Esophagus (tissue), 2 donors: ENCODE measurements around the gene DNAJC3. TPM values are rescaled to one million over a fixed set of nuclear protein-coding genes. Genes with fewer than 3 reads are reported as not detected.
"Not testable (repeated sequence)": the region's sequence is repeated elsewhere in the genome, so short reads cannot be mapped to it uniquely, and the experiment has no call there.

Source experiments
- H3K27ac ChIP-seq, 2 donors: one replicate each; pipeline ENCODE4 v1.5.1; 2013; ENCODE audit warnings: low read depth in 2 of 2, mild to moderate bottlenecking in 2 of 2, inconsistent platforms in 1 of 2, low read length in 1 of 2, moderate library complexity in 1 of 2
- H3K27me3 ChIP-seq, 2 donors: one replicate each; pipeline ENCODE4 v1.6.1; 2013; ENCODE audit warnings: low read length in 2 of 2, control low read depth in 1 of 2, mild to moderate bottlenecking in 1 of 2; ENCODE audit not compliant: insufficient read depth in 2 of 2, control insufficient read depth in 1 of 2
- H3K36me3 ChIP-seq, 2 donors: one replicate each; pipeline ENCODE4 v1.6.1; 2013; ENCODE audit warnings: low read length in 1 of 2; ENCODE audit not compliant: control insufficient read depth in 2 of 2, insufficient read depth in 2 of 2
- H3K4me1 ChIP-seq, 2 donors: one replicate each; pipeline ENCODE4 v1.6.1; 2013; ENCODE audit warnings: low read length in 1 of 2; ENCODE audit not compliant: control insufficient read depth in 2 of 2, insufficient read depth in 2 of 2
- H3K4me3 ChIP-seq, 2 donors: one replicate each; pipeline ENCODE4 v1.5.1; 2013; ENCODE audit warnings: low read length in 2 of 2, mild to moderate bottlenecking in 2 of 2, low read depth in 1 of 2, moderate library complexity in 1 of 2
- H3K9me3 ChIP-seq, 2 donors: one replicate each; pipeline ENCODE4 v1.6.1; 2013; ENCODE audit warnings: mild to moderate bottlenecking in 2 of 2, low read depth in 1 of 2, low read length in 1 of 2, moderate library complexity in 1 of 2; ENCODE audit not compliant: control insufficient read depth in 2 of 2, insufficient read depth in 1 of 2
- WGBS, 2 donors: extraction: QIAGEN DNeasy Blood & Tissue Kit; methylation state at CpG; one replicate each; pipeline ENCODE4 v1.1.7; 2013; 5-methylcytosine and 5-hydroxymethylcytosine counted together
- polyA plus RNA-seq, 2 donors: library from polyadenylated mRNA; stranded (reverse); fragments of 200-250 nt; gene quantifications; one replicate each; pipeline ENCODE4 v1.2.3, GENCODE V29; 2013
- donor health status: healthy with polysubstance abuse.
- donor health status: Bipolar disorder and iron deficiency.

Gene DNAJC3
- polyA plus RNA-seq, 2 donors = 7.0 to 8.9 TPM

DNA sequence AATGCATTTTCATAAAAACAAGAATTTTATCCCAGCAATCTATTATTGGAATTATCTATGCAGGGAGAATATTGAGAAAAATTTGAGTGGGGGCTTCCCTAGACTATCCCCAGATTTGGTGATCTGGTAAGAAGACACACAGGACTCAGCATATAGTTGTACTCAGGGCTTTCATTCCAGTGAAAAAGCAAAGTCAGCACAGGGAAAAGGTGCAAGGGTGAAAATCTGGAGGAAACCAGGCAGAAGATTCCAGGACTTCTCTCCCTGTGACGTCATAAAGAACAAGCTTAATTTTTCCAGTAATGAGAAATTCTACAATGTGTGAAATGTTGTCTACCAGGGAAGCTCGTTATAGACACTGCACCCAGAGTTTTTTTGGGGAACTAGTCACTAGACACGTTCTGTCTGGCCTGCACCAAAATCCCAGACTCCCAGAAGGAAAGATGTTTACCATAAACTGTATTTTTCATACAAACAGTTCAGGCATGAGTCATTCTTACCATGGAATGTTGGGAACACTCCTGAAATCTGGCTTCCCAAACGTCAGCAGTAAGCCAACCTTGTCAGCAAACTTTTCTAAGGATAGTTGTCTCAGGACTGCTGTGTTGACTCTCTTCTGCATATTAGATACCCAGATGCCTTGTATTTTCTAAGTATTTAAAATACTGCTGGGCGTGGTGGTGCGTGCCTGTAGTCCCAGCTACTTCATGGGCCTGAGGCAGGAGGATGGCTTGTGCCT lies 107.4 kb downstream of the DNAJC3 start:
- H3K4me3 ChIP-seq = no peak overlapping the region
- 64 to 69% methylated on average over 6 of the region's 6 CpGs for WGBS, 2 donors
- H3K27me3 ChIP-seq = no peaks in the 10 kb centered on the region
- H3K9me3 ChIP-seq = no peaks in the 10 kb centered on the region
- no peaks in the 10 kb centered on the region for H3K4me1 ChIP-seq
- no peak overlapping the region for H3K27ac ChIP-seq
- peaks cover 0 to 4% of the 10 kb centered on the region in 2 donors for H3K36me3 ChIP-seq

DNA sequence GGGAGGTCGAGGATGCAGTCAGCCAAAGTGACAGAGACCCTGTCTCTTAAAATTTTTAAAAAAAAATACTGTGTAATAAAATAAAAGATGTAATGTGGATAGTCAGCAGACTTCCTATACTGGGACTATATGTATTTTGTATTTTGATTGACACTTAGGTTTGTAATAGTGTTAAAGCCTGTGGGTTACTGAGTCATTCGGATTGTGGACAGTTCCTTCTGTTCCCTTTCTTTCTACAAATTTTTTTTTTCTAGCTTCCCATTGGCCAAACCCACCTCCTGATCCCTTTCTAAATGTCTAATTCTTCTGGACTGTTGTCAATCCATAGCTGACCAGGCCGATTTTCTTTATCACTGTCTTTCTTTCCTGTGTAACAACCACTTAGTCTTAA lies 108.0 kb downstream of the DNAJC3 start:
- no peaks in the 10 kb centered on the region for H3K4me1 ChIP-seq

DNA sequence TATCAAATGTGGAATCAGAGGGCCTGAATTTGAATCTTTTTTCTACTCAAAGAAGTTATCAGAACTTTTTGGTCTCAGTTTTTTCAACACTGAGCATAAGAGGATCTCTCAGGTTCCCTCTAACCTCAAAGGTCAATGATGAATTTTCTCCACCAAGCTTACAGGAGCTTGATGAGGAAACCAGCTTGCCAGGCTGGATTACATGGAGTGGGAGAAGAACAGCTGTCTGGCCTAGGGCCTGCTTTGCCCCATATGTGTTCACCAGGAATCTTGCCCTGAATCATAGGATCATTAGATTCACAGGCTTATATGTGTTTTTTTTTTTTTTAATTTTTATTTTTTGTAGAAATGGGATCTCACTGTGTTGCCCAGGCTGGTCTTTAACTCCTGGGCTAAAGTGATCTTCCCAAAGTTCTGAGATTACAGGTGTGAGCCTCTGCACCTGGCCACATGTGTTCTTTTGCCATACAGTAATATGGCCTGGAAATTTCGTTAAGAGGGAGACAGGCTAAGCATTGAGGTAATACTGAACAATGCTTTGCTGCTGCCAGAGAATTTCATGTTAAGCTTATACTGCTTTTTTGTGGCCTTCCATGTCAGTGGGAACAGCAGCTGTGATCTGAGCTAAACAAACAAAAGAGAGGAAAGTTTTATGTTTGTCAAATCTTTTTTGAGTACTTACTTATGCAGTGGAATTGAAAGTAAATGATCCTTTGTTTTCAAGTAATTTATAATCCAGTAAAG lies 110.6 kb downstream of the DNAJC3 start:
- Histone ChIP-seq H3K4me1 (no peaks in the 10 kb centered on the region), H3K4me3 (no peak overlapping the region), H3K27me3 (no peaks in the 10 kb centered on the region), H3K27ac (no peak overlapping the region), H3K36me3 (peaks cover 0 to 9% of the 10 kb centered on the region in 2 donors), H3K9me3 (no peaks in the 10 kb centered on the region)
- 37 to 39% methylated on average over 1 of the region's 1 CpG for WGBS, 2 donors

More for the DNA sequence above, 108.0 kb downstream of the DNAJC3 start:
- 74 to 84% methylated on average over 3 of the region's 3 CpGs for WGBS, 2 donors
- H3K27ac ChIP-seq = no peak overlapping the region
- no peak overlapping the region for H3K4me3 ChIP-seq
- peaks cover 0 to 4% of the 10 kb centered on the region in 2 donors for H3K36me3 ChIP-seq
- H3K9me3 ChIP-seq = no peaks in the 10 kb centered on the region
- no peaks in the 10 kb centered on the region for H3K27me3 ChIP-seq

DNA sequence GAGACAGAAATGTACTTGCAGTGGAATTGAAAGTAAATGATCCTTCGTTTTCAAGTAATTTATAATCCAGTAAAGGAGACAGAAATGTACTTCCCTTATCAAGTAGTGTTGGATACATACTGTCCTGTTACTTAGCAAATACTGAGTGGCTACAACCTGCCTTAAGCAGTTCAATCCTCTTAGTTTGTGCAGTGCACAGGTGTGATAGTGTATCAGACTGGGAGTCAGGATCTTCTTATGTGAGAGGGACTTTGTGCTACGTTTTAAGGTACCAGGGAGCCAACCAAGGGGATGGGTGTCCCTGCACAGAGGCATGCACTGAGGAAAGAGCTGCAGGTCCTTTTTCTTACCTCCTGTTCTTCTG lies 111.1 kb downstream of the DNAJC3 start:
- Histone ChIP-seq H3K27me3 (no peaks in the 10 kb centered on the region), H3K27ac (no peak overlapping the region), H3K9me3 (no peaks in the 10 kb centered on the region), H3K4me1 (no peaks in the 10 kb centered on the region), H3K4me3 (no peak overlapping the region), H3K36me3 (peaks cover 2 to 9% of the 10 kb centered on the region in 2 donors)
- WGBS, 2 donors = 50 to 51% methylated on average over 2 of the region's 2 CpGs

DNA sequence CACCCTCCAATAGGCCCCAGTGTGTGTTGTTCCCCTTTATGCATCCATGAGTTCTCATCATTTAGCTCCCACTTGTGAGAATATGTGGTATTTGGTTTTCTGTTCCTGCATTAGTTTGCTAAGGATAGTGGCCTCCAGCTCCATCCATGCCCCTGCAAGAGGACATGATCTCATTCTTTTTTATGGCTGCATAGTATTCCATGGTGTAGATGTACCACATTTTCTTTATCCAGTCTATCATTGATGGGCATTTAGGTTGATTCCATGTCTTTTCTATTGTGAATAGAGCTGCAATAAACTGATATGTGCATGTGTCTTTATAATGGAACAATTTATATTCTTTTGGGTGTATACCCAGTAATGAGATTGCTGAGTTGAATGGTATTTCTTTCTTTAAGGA lies 112.4 kb downstream of the DNAJC3 start:
- not testable (repeated sequence) for H3K9me3 ChIP-seq, H3K27ac ChIP-seq, H3K4me1 ChIP-seq, H3K27me3 ChIP-seq, H3K4me3 ChIP-seq, H3K36me3 ChIP-seq

DNA sequence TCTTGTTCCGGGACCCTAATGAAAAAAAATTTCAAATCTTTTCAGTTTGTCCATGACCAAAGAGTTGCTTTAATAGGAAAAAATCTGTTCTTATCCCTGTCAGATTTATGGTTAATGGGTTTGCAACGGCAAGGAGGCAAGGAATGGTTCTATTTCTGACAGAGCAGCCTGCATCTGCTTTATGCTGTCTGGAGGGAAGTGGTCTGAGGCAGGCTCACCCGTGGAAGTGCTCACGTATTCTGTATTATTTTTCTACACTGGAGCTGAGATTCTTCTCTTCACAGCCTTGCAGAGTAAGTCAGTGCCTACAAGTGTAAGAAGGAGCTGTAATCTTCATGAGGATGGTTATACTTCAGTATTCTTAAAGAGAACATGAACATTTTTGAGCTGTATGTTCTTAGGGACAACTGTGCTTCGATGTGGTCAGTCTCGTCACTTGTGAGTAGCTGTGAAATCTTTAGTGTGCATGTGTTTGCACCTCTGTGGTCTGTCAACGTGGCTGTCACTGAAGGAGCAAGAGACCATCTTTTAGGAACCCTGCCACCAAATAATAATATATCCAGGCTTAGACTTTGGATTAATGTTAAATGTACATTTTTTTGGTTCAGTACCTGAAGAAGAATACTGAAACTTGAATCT lies 114.3 kb downstream of the DNAJC3 start:
- WGBS, 2 donors = 88 to 90% methylated on average over 7 of the region's 7 CpGs
- H3K4me1 ChIP-seq = no peaks in the 10 kb centered on the region
- H3K9me3 ChIP-seq = no peaks in the 10 kb centered on the region
- H3K36me3 ChIP-seq = peaks cover 2 to 9% of the 10 kb centered on the region in 2 donors
- no peak overlapping the region for H3K4me3 ChIP-seq
- H3K27me3 ChIP-seq = no peaks in the 10 kb centered on the region
- H3K27ac ChIP-seq = no peak overlapping the region

DNA sequence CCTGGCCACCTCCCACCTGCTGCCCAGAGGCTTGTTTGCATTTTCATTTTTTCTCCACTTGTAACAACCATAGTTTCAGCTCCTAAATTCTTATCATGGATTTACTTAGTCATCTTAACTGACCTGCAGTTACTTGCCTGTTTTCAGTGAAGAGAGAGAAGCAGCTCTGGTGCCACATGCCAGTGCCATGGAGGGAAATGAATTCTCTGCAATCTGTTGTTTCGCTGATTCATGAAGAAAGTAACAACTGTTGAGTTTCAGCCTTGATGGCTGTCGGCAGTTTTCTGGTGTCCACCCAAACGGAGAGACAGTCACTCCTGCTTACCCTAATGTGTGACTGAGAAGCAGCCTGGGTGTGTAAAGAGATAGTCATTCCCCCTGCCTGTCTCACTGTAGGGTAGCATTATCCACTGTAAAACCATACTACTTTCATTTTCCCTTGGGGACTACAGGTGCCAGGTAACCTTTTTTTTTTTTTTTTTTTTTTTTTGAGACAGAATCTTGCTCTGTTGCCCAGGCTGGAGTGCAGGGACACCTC lies 116.1 kb downstream of the DNAJC3 start:
- no peak overlapping the region for H3K27ac ChIP-seq
- H3K36me3 ChIP-seq = peaks cover 5% of the 10 kb centered on the region in 2 donors
- H3K27me3 ChIP-seq = no peaks in the 10 kb centered on the region
- H3K4me1 ChIP-seq = no peaks in the 10 kb centered on the region
- 74% methylated on average over 3 of the region's 3 CpGs for WGBS, 2 donors
- H3K4me3 ChIP-seq = no peak overlapping the region
- no peaks in the 10 kb centered on the region for H3K9me3 ChIP-seq

DNA sequence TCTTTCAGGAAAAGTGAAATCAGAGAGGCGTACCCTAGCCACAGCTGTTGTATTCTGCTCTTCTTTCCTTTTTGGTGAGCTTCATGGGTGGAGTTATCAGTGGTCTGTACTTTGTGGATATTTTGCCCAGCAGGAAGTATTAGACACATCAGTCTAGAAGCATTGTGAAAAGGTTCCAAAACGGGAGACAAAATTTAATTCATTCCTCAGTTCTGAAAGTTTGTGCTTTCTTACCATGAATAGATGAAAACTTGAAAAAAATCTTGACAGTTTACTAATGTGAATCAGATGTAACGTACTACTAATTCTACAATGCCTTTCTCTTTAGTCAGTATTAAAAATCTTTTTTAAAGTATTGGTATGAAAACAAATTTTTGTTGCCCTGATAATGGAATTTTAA lies 116.8 kb downstream of the DNAJC3 start:
- Histone ChIP-seq H3K27me3 (no peaks in the 10 kb centered on the region), H3K9me3 (no peaks in the 10 kb centered on the region), H3K36me3 (peaks cover 5% of the 10 kb centered on the region in 2 donors), H3K4me3 (no peak overlapping the region), H3K4me1 (no peaks in the 10 kb centered on the region), H3K27ac (no peak overlapping the region)
- WGBS, 2 donors = 88 to 89% methylated on average over 3 of the region's 3 CpGs

DNA sequence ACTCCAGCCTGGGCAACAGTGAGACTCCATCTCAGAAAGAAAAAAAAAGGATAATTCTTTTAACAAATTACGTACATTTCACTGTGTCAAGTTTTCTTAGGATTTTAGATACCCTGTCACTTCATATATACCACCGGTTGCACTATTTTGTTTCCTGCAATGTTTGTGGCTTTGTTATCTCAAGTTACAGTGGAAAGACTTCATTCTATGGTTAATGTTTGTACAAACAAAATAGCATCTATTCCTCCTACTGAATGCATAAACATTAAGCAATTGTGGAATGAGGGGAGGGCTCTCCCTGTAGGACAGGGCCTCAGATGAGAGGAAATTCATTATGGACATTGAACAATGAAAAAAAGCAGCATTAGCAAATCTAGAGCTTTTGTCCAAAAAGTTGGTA lies 120.1 kb downstream of the DNAJC3 start:
- Histone ChIP-seq H3K27ac (no peak overlapping the region), H3K9me3 (no peaks in the 10 kb centered on the region), H3K36me3 (peaks cover 0 to 5% of the 10 kb centered on the region in 2 donors), H3K4me1 (no peaks in the 10 kb centered on the region), H3K27me3 (no peaks in the 10 kb centered on the region), H3K4me3 (no peak overlapping the region)
- 93 to 94% methylated on average over 2 of the region's 2 CpGs for WGBS, 2 donors
